ENCODE data around the gene KLF11.
"Not testable (repeated sequence)": the region's sequence is repeated elsewhere in the genome, so short reads cannot be mapped to it uniquely, and the experiment has no call there.

Gene KLF11

GRCh38 chr2:10009811-10010781 is 33.3 kb upstream of the KLF11 start:
- no peak for DNase-seq (ENCODE audit: low spot score)

GRCh38 chr2:10010861-10011605 is 32.3 kb upstream of the KLF11 start:
- not testable (repeated sequence) for DNase-seq (ENCODE audit: low spot score)

- DNase-seq (ENCODE audit: low spot score): not testable (repeated sequence)
Measured at GRCh38 chr2:10011606-10012325, 31.6 kb upstream of the KLF11 start.

GRCh38 chr2:10012366-10012962 is 30.9 kb upstream of the KLF11 start:
- not testable (repeated sequence) for DNase-seq (ENCODE audit: low spot score)

- DNase-seq (ENCODE audit: low spot score): no peak
Measured at GRCh38 chr2:10012963-10013461, 30.3 kb upstream of the KLF11 start.

GRCh38 chr2:10013651-10014417 is 29.5 kb upstream of the KLF11 start:
- DNase-seq (ENCODE audit: low spot score): not testable (repeated sequence)

GRCh38 chr2:10014418-10015190 is 28.7 kb upstream of the KLF11 start:
- no peak for DNase-seq (ENCODE audit: low spot score)

GRCh38 chr2:10015376-10015989 is 27.9 kb upstream of the KLF11 start:
- DNase-seq (ENCODE audit: low spot score): not testable (repeated sequence)

- DNase-seq (ENCODE audit: low spot score): no peak
Measured at GRCh38 chr2:10016001-10016801, 27.1 kb upstream of the KLF11 start.

- no peak for DNase-seq (ENCODE audit: low spot score)
Measured at GRCh38 chr2:10016802-10017258, 26.5 kb upstream of the KLF11 start.

- DNase-seq (ENCODE audit: low spot score): no peak
Measured at GRCh38 chr2:10017313-10017941, 25.9 kb upstream of the KLF11 start.

- no peak for DNase-seq (ENCODE audit: low spot score)
Measured at GRCh38 chr2:10019174-10019573, 24.2 kb upstream of the KLF11 start.

- DNase-seq (ENCODE audit: low spot score): no peak
Measured at GRCh38 chr2:10019602-10020400, 23.5 kb upstream of the KLF11 start.

- DNase-seq (ENCODE audit: low spot score): no peak
Measured at GRCh38 chr2:10022041-10022421, 21.3 kb upstream of the KLF11 start.

- no peak for DNase-seq (ENCODE audit: low spot score)
Measured at GRCh38 chr2:10022445-10022844, 20.9 kb upstream of the KLF11 start.

- DNase-seq (ENCODE audit: low spot score): peak; percentile 45
Measured at GRCh38 chr2:10022966-10023662, 20.2 kb upstream of the KLF11 start.
